GM19023 (cell line): ENCODE results near the gene NACAD.
"Not testable (repeated sequence)": the region's sequence is repeated elsewhere in the genome, so short reads cannot be mapped to it uniquely, and the experiment has no call there.

ENCODE experiments used
- ATAC-seq: cut with Tn5 transposase; IDR thresholded peaks from one replicate; pipeline ENCODE4 v1.9.1; 2021; ENCODE audit warnings: mild to moderate bottlenecking, moderate library complexity; ENCODE audit not compliant: unreplicated experiment

Gene NACAD

GRCh38 chr7:45060295-45060694 lies 28.5 kb downstream of the NACAD start:
- ATAC-seq = no peak

- no peak for ATAC-seq
Observed at GRCh38 chr7:45057878-45058277, 30.9 kb downstream of the NACAD start.

GRCh38 chr7:45055594-45056219 lies 33.1 kb downstream of the NACAD start:
- no peak for ATAC-seq

- ATAC-seq = no peak
Observed at GRCh38 chr7:45055016-45055415, 33.8 kb downstream of the NACAD start.

GRCh38 chr7:45054442-45054841 lies 34.3 kb downstream of the NACAD start:
- ATAC-seq = no peak

GRCh38 chr7:45053941-45054340 lies 34.8 kb downstream of the NACAD start:
- ATAC-seq = no peak

- ATAC-seq = no peak
Observed at GRCh38 chr7:45053401-45053800, 35.4 kb downstream of the NACAD start.

- no peak for ATAC-seq
Observed at GRCh38 chr7:45052011-45052410, 36.8 kb downstream of the NACAD start.

GRCh38 chr7:45050198-45050597 lies 38.6 kb downstream of the NACAD start:
- ATAC-seq = no peak

GRCh38 chr7:45048748-45049147 lies 40.0 kb downstream of the NACAD start:
- ATAC-seq = no peak

- ATAC-seq = no peak
Observed at GRCh38 chr7:45044338-45044737, 44.4 kb downstream of the NACAD start.

GRCh38 chr7:45039106-45039505 lies 49.7 kb downstream of the NACAD start:
- ATAC-seq = no peak

- ATAC-seq = no peak
Observed at GRCh38 chr7:45037876-45038275, 50.9 kb downstream of the NACAD start.

- no peak for ATAC-seq
Observed at GRCh38 chr7:45036796-45037195, 52.0 kb downstream of the NACAD start.

- ATAC-seq = no peak
Observed at GRCh38 chr7:45036317-45036716, 52.5 kb downstream of the NACAD start.

GRCh38 chr7:45035893-45036292 lies 52.9 kb downstream of the NACAD start:
- ATAC-seq = no peak

GRCh38 chr7:45035371-45035770 lies 53.4 kb downstream of the NACAD start:
- ATAC-seq = no peak

GRCh38 chr7:45034710-45035109 lies 54.1 kb downstream of the NACAD start:
- ATAC-seq = not testable (repeated sequence)

GRCh38 chr7:45033931-45034290 lies 54.9 kb downstream of the NACAD start:
- no peak for ATAC-seq

GRCh38 chr7:45033261-45033930 lies 55.4 kb downstream of the NACAD start:
- ATAC-seq = no peak

- ATAC-seq = no peak
Observed at GRCh38 chr7:45032421-45032820, 56.3 kb downstream of the NACAD start.

GRCh38 chr7:45031829-45032228 lies 56.9 kb downstream of the NACAD start:
- ATAC-seq = no peak
